ENCODE results near the gene APOL2.

APOL2 gene

DNA sequence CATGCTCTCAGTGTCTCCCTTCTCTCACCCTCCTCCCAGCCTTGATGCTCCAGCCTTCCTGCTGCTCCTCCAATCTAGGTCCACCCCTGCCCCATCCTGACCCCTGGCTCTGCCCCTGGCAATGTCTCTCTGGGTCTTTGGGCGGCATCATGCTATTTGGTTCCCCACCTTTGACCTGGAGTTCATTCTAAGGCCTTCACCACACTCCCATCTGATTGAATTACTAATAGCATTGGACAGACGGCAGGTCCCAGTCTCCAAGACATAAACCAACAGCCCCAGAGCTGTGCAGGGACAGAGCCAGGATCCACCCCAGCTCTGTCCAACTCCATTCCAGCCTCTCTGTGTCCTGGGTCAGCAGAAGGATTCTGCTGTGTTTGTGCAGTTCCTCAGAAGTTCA, 44.9 kb downstream of the APOL2 start:
- TF ChIP-seq FOXP2 (optimal IDR thresholded peaks at IDR 0.05; ENCODE audit: borderline replicate concordance, extremely low read depth, extremely low read length, insufficient read depth) (no peak), POLR2AphosphoS5 (IDR thresholded peaks at IDR 0.05; ENCODE audit: low read depth, low read length) (no peak), SIN3A (IDR thresholded peaks at IDR 0.05; ENCODE audit: borderline replicate concordance, insufficient read depth, low read length) (no peak), TAF1 (IDR thresholded peaks at IDR 0.05; ENCODE audit: borderline replicate concordance, insufficient read depth, low read length) (no peak)
- TF ChIP-seq, protein P1, sequence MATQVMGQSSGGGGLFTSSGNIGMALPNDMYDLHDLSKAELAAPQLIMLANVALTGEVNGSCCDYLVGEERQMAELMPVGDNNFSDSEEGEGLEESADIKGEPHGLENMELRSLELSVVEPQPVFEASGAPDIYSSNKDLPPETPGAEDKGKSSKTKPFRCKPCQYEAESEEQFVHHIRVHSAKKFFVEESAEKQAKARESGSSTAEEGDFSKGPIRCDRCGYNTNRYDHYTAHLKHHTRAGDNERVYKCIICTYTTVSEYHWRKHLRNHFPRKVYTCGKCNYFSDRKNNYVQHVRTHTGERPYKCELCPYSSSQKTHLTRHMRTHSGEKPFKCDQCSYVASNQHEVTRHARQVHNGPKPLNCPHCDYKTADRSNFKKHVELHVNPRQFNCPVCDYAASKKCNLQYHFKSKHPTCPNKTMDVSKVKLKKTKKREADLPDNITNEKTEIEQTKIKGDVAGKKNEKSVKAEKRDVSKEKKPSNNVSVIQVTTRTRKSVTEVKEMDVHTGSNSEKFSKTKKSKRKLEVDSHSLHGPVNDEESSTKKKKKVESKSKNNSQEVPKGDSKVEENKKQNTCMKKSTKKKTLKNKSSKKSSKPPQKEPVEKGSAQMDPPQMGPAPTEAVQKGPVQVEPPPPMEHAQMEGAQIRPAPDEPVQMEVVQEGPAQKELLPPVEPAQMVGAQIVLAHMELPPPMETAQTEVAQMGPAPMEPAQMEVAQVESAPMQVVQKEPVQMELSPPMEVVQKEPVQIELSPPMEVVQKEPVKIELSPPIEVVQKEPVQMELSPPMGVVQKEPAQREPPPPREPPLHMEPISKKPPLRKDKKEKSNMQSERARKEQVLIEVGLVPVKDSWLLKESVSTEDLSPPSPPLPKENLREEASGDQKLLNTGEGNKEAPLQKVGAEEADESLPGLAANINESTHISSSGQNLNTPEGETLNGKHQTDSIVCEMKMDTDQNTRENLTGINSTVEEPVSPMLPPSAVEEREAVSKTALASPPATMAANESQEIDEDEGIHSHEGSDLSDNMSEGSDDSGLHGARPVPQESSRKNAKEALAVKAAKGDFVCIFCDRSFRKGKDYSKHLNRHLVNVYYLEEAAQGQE (IDR thresholded peaks at IDR 0.05; ENCODE audit: insufficient read depth in 1 of 2, low read depth in 2 of 2, low read length in 2 of 2): no peak

DNA sequence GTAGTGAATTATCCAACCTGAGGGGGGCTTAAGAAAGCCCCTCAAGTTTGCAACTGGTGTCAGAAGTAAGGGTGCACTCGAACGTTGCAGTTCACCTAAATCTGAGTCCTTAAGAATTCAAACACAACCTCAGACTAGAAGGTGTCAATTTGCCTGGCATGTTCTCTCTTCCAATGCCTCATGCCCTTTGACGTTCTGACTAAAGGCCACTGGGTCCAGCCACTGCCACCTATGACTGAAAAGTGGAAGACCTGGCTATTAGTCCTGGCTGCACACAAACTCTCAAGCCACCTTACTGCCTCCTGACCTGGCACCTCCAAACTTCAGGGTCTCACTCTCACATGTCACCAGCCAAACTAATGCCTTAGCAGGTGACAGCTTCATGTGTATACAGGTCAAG, 45.8 kb downstream of the APOL2 start:
- TF ChIP-seq FOXP2 (optimal IDR thresholded peaks at IDR 0.05; ENCODE audit: borderline replicate concordance, extremely low read depth, extremely low read length, insufficient read depth) (no peak), POLR2AphosphoS5 (IDR thresholded peaks at IDR 0.05; ENCODE audit: low read depth, low read length) (no peak), TAF1 (IDR thresholded peaks at IDR 0.05; ENCODE audit: borderline replicate concordance, insufficient read depth, low read length) (no peak), SIN3A (IDR thresholded peaks at IDR 0.05; ENCODE audit: borderline replicate concordance, insufficient read depth, low read length) (no peak)
- TF ChIP-seq, protein P1 (IDR thresholded peaks at IDR 0.05; ENCODE audit: insufficient read depth in 1 of 2, low read depth in 2 of 2, low read length in 2 of 2): no peak

DNA sequence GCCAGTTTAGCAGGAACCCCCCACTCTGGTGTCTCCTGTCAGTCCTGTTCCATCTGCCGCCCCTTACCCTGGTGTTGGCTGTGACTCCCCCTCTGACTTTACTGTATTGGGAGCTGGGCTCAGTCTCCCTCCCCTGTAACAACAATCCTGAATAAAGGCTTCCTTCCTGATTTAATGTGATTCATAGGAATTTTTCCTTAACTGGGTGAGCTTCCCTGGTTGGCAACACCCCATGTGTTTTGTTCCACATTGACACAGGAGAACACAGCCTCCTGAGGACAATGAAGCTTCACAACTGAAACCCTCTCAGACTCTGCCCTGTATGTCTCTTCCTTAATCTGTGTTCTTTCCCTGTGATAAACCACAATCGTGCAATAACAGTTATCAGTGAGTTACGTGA, 46.2 kb downstream of the APOL2 start:
- TF ChIP-seq SIN3A (IDR thresholded peaks at IDR 0.05; ENCODE audit: borderline replicate concordance, insufficient read depth, low read length): no peak
- no peak for TF ChIP-seq POLR2AphosphoS5 (IDR thresholded peaks at IDR 0.05; ENCODE audit: low read depth, low read length)
- no peak for TF ChIP-seq FOXP2 (optimal IDR thresholded peaks at IDR 0.05; ENCODE audit: borderline replicate concordance, extremely low read depth, extremely low read length, insufficient read depth)
- TF ChIP-seq, protein P1 (IDR thresholded peaks at IDR 0.05; ENCODE audit: insufficient read depth in 1 of 2, low read depth in 2 of 2, low read length in 2 of 2): no peak
- no peak for TF ChIP-seq TAF1 (IDR thresholded peaks at IDR 0.05; ENCODE audit: borderline replicate concordance, insufficient read depth, low read length)

DNA sequence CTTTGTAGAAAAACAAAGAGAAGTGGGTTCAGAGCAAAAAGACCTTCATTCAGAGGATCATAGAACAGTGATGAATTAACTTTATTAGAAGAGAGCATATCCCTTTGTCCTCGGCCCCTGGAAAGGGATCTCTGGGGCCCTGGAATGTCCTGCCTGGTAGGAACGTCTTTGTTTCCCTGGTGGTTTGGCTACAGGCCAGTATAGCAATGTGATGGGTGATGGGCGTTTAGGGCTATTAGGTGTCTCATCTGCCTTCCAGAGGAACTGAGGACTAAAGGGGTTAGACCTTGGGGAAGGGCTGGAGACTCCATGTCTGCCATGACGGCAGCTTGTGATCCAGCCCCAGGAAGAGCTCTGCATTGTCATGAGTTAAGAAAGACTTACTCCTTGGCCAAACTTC, 46.8 kb downstream of the APOL2 start:
- TF ChIP-seq TAF1 (IDR thresholded peaks at IDR 0.05; ENCODE audit: borderline replicate concordance, insufficient read depth, low read length) (no peak), POLR2AphosphoS5 (IDR thresholded peaks at IDR 0.05; ENCODE audit: low read depth, low read length) (no peak), FOXP2 (optimal IDR thresholded peaks at IDR 0.05; ENCODE audit: borderline replicate concordance, extremely low read depth, extremely low read length, insufficient read depth) (no peak), SIN3A (IDR thresholded peaks at IDR 0.05; ENCODE audit: borderline replicate concordance, insufficient read depth, low read length) (no peak)
- TF ChIP-seq, protein P1 (IDR thresholded peaks at IDR 0.05; ENCODE audit: insufficient read depth in 1 of 2, low read depth in 2 of 2, low read length in 2 of 2): no peak

Measured in PFSK-1 (cell line).